ENCODE measurements around the gene TAB3. TPM values are rescaled to one million over a fixed set of nuclear protein-coding genes. Genes with fewer than 3 reads are reported as not detected.
"Not testable (repeated sequence)": the region's sequence is repeated elsewhere in the genome, so short reads cannot be mapped to it uniquely, and the experiment has no call there.

The TAB3 gene
- total RNA-seq, 1 donor from 2014 or later: 31.0 TPM

DNA sequence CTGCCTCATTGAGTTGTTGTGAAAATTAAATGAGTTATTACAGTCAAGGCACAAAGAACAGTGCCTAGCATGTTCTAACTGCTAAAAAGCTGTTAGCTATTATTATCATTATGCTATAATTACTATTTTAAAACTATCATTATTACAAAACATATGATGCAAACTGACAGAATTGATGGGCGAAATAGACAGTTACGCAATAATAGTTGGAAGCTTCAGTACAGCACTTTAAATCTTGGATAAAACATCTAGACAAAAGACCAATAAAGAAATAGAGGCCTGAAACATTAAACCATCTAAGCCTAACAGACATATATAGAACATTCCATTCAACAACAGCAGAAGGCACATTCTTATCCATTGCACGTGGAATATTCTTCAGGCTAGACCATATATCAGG lies 73.0 kb downstream of the TAB3 start:
- DNase-seq (ENCODE audit: low read depth): no peak

GRCh38 chrX:30814978-30815377 lies 74.1 kb downstream of the TAB3 start:
- no peak for DNase-seq (ENCODE audit: low read depth)

GRCh38 chrX:30812326-30812725 lies 76.7 kb downstream of the TAB3 start:
- no peak for DNase-seq (ENCODE audit: low read depth)

DNA sequence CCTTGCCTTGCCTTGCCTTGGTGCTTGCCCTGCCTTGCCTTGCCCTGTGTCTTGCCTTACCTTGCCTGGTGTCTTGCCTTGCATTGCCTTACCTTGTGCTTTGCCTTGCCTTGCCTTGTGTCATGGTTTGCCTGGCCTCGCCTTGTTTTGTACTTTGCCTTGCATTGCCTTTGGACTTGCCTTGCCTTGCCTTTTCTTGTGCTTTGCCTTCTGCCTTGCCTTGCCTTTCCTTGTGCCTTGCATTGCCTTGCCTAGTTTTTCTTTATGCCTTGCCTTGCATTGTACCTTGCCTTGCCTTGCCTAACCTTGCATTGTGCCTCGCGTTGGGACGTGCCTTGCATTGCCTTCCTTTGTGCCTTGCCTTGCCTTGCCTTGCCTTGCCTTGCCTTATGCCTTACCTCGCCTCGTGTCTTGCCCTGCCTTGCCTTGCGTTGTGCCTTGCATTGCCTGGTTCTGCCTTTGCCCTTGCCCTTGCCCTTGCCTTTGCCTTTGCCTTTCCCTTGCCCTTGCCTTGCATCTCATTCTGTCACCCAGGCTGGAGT lies 82.8 kb downstream of the TAB3 start:
- no peak for DNase-seq (ENCODE audit: low read depth)

GRCh38 chrX:30804462-30804861 lies 84.6 kb downstream of the TAB3 start:
- DNase-seq (ENCODE audit: low read depth): no peak

DNA sequence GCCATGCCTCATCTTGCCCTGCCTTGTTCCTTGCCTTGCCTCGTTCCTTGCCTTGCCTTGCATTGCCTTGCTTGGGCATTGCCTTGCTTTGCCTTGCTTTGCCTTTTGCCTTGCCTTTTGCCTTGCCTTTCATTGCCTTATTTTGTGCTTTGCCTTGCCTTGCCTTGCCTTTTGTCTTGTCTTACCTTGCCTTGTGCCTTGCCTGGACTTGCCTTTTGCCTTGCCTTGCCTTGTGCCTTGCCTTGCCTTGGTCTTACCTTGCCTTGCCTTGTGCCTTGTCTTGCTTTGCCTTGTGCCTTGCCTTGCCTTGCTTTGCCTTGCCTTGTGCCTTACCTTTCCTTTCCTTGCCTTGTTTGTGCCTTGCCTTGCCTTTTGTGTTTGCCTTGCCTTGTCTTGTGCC lies 88.2 kb downstream of the TAB3 start:
- no peak for DNase-seq (ENCODE audit: low read depth)

GRCh38 chrX:30799327-30799726 lies 89.7 kb downstream of the TAB3 start:
- no peak for DNase-seq (ENCODE audit: low read depth)

DNA sequence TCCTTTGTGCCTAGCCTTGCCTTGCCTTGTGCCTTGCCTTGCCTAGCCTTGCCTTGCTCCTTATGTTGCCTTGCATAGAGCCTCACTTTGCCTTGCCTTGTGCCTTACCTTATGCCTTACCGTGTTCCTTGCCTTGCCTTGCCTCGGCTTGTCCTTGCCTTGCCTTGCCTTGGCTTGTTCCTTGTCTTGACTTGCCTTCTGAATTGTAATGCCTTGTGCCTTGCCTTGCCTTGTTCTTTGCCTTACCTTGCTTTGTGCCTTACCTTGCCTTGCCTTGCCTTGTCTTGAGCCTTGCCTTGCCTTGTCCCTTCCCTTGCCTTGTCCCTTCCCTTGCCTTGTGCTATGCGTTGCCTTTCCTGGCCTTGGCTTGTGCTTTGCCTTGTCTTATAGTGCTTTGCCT lies 90.2 kb downstream of the TAB3 start:
- no peak for DNase-seq (ENCODE audit: low read depth)

DNA sequence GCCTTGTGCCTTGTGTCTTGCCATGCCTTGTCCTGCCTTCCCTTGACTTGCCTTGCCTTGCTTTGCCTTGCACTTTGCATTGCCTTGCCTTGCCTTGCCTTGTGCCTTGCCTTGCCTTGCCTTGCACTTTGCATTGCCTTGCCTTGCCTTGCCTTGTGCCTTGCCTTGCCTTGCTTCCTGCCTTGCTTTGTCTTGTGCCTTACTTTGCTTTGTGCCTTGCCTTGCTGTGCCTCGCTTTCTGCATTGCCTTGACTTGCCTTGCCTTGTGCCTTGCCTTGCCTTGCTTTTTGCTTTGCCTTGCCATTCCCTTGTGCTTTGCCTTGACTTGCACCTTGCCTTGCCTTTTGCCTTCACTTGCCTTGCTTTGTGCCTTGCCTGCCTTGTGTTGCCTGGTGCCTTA lies 91.8 kb downstream of the TAB3 start:
- DNase-seq (ENCODE audit: low read depth): not testable (repeated sequence)

DNA sequence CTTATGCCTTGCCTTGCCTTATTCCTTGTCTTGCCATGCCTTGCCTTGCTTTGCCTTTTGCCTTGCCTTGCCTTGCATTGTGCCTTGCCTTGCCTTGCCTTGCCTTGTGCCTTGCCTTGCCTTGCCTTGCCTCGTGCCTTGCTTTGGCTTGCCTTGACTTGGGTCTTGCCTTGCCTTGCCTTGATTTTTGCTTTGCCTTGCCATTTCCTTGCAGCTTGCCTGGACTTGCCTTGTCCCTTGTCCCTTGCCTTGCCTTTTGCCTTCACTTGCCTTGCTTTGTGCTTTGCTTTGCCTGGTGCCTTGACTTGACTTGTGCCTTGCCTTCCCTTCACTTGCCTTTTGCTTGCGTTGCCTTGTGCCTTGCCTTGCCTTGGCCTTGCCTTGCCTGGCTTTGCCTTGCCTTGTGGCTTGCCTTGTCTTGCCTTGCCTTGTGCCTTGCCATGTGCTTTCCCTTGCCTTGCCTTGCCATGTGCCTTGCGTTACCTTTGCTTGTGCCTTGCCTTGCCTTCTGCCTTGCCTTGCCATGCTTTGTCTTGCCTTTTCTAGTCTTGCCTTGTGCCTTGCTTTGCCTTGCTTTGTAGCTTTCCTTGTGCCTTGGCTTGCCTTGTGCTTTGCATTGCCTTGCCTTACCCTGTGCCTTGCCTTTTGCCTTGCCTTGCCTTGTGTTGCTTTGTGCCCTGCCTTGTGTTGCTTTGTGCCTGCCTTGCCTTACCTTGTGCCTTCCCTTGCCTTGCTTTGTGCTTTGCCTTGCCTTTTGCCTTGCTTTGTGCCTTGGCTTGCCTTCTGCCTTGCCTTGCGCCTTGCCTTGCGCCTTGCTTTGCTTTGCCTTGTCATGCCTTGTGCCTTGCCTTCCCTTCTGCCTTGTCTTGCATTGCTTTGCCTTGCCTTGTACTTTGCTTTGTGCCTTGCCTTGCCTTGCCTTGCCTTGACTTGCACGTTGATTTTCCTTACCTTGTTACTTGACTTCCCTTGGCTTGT lies 92.8 kb downstream of the TAB3 start:
- DNase-seq (ENCODE audit: low read depth): no peak

GRCh38 chrX:30794497-30794896 lies 94.6 kb downstream of the TAB3 start:
- no peak for DNase-seq (ENCODE audit: low read depth)

GRCh38 chrX:30793767-30794103 lies 95.3 kb downstream of the TAB3 start:
- no peak for DNase-seq (ENCODE audit: low read depth)

DNA sequence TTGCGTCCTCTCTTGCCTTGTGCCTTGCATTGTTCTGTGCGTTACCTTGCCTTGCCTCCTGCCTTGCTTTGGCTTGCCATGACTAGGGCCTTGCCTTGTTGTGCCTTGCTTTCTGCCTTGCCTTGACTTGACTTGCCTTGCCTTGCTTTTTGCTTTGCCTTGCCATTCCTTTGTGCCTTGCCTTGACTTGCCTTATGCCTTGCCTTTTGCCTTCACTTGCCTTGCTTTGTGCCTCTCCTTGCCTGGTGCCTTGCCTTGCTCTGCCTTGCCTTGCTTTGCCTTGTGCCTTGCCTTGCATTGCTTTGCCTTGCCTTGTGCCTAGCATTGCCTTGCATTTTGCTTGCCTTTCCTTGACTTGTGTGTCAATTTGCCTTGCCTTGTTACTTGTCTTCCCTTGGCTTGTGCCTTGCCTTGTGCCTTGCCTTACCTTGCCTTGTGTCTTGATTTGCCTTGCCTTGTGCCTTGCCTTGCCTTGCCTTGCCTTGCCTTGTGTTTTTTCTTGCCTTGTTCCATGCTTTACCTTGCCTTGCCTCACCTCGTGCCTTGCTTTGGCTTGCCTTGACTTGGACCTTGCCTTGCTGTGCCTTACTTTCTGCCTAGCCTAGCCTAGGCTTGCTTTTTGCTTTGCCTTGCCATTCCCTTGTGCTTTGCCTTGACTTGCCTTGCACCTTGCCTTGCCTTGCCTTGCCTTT lies 95.8 kb downstream of the TAB3 start:
- no peak for DNase-seq (ENCODE audit: low read depth)

GRCh38 chrX:30791296-30792278 lies 97.5 kb downstream of the TAB3 start:
- DNase-seq (ENCODE audit: low read depth): no peak

DNA sequence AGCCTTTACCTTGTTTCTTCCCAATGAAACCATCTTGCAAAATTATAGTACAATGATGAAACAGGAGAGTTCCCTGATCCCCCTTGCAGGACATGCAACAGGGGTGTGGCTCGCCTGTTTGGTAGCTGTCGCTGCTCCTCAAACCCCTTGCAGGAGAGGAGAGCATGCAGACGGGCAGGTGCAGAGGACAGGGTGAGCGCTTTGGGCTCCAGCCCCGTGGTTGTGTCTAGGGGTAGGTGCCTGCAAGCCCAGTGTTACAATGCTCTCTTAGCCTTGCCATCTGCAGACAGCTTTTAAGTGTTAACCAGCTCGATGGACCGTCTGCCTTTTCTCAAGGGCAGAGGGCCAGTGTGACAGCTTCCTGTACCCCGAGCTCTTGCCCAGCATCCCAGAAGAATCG lies 102.0 kb downstream of the TAB3 start:
- no peak for DNase-seq (ENCODE audit: low read depth)

- DNase-seq (ENCODE audit: low read depth): peak; percentile 1
These were observed 102.7 kb downstream of the TAB3 start for GRCh38 chrX:30786374-30786773.

DNA sequence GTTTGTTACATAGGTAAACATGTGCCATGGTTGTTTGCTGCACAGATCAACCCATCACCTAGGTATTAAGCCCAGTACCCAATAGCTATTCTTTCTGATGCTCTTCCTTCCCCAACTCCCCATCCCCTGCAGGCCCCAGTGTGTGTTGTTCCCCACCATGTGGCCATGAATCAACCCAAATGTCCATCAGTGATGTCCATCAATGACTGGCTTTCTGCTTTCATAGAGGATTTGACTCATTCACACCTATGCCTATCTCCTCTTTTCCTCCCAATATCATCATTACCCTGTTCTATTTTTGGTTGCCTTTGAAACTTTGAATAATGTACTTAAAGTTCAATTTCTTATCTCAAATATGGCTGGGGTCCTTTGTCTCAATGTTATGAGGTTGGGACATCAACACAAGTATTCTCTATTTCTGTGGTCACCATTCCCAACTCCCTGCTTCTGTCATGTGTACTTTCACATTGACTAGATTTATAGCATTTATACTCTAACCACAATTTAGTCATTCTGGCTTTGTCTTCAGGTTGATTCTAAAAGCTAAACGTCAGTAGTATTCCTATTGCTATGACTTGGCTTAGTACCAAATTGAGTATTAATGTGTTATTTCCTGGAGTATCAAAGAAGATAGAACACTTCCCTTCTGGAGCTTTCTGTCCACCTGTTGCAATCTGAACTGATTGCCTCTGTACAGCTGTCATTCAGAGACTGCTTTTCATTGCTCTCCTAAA lies 107.2 kb downstream of the TAB3 start:
- no peak for DNase-seq (ENCODE audit: low read depth)

- DNase-seq (ENCODE audit: low read depth): no peak
These were observed 109.5 kb downstream of the TAB3 start for GRCh38 chrX:30779453-30780030.

DNA sequence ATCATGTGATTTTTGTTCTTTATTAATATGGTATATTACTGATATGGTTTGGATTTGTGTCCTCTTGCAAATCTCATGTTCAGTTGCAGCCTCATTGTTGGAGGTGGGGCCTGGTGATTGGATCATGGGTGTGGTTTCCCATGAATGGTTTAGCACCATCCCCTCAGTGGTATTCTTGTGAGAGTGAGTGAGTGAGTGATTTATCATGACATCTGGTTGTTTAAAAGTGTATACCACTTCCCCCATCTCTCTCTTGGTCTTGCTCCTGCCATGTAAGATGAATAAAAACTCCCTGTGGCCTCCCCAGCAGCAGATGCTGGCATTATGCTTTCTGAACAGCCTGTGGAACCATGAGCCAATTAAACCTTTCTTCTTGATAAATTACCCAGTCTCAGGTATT lies 111.5 kb downstream of the TAB3 start:
- DNase-seq (ENCODE audit: low read depth): no peak

Measured in renal cortical epithelial cell (primary cell).